Activated naive CD4-positive, alpha-beta T cell treated with anti-CD3 and anti-CD28 coated beads, Interleukin-2, amount 50 U/mL, for 72 hours (primary cell): ENCODE measurements around the gene RABL6. TPM values are rescaled to one million over a fixed set of nuclear protein-coding genes. Genes with fewer than 3 reads are reported as not detected.
"Not testable (repeated sequence)": the region's sequence is repeated elsewhere in the genome, so short reads cannot be mapped to it uniquely, and the experiment has no call there.

Source experiments
- ATAC-seq, 2 donors: fragments of 150-1000 bp; cut with Tn5 transposase; 2 replicates each; pipeline ENCODE4 v1.10.0; 2021; ENCODE audit warnings: mild to moderate bottlenecking in 2 of 2, moderate library complexity in 2 of 2
- DNase-seq, 2 donors: peaks; one replicate each; pipeline ENCODE4 v3.0.0; 2021 to 2022; ENCODE audit warnings: low spot score in 2 of 2
- H3K27ac Mint-ChIP-seq, 2 donors: one replicate each; pipeline ENCODE4 v1.8.0; 2022; ENCODE audit warnings: mild to moderate bottlenecking in 2 of 2, mixed read lengths in 2 of 2
- H3K36me3 Mint-ChIP-seq, 2 donors: one replicate each; pipeline ENCODE4 v1.8.0; 2022; ENCODE audit warnings: mixed read lengths in 2 of 2
- H3K9me3 Mint-ChIP-seq, 2 donors: one replicate each; pipeline ENCODE4 v1.8.0; 2022; ENCODE audit warnings: mixed read lengths in 2 of 2
- total RNA-seq, 2 donors: library from RNA; stranded (reverse); gene quantifications; one replicate each; pipeline ENCODE4 v1.2.3, GENCODE V29; 2022

The RABL6 gene
- total RNA-seq, 2 donors from 2014 or later: 79.3 to 101 TPM

GRCh38 chr9:136769710-136770191 lies 38.0 kb upstream of the RABL6 start:
- H3K27ac Mint-ChIP-seq: no peak overlapping the region
- peaks cover 8 to 12% of the 10 kb centered on the region in 2 donors for H3K36me3 Mint-ChIP-seq
- peaks cover 8 to 11% of the 10 kb centered on the region in 2 donors for H3K9me3 Mint-ChIP-seq
- peak; percentile 69 to 87 for ATAC-seq
- DNase-seq: peak in 1 of 2 donors; percentile 68

DNA sequence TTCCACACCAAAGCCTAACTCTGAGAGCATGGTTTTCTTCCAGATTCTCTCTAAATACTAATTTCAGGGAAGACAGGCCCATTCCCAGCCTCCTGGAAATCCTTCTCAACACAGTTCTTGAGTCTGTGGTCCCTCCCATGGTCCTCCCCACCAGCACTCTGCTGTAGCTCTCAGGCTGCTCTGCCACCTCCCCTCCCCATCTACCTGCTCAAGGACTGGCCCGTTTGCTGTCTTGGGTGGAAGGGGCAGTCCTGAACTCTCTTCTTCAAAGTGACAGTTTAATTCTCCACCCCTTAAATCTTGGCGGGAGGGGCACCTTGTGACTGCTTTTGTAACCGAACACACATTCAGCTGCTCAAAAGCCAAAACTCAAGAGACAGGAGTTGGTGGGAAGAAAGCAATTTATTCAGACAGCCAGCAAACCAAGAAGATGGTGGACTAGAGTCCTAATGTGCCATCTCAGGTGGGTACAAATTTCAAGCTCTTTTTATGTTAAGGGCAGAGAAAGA lies 35.8 kb upstream of the RABL6 start:
- Mint-ChIP-seq H3K9me3 (peaks cover 8 to 11% of the 10 kb centered on the region in 2 donors), H3K36me3 (peaks cover 8 to 12% of the 10 kb centered on the region in 2 donors), H3K27ac (no peak overlapping the region)
- DNase-seq (no peak), ATAC-seq (no peak)

DNA sequence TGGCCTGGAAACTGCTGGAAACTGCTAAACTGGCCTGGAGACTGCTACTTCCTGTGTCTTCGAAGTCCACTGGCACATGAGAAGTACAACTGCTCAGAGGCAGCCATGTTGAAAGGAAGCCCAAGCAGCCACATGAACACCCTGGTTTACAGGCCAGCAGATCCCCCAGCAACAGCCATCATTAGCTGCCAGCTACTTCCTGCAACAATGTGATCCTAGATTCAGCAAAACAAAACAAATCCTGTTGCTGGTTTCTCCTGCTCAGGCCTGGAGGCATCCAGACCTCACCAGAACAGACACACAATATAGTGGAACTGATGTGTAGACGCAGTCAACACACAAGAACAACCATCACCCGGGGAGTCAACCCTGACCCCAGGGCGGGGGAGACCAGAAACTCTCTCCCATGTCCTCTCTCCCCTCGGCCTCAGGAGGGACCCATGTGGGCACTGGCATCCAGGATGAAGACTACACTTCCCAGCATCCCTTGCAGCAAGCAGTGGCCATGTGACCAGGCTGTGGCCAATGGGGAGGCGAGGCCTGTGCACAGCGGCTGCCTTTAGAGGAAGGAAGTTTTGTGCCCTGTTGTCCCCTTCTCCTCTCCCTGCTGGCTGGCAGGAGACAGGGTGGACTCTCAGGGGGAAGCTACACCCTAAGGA lies 34.2 kb upstream of the RABL6 start:
- DNase-seq (peak in 1 of 2 donors; percentile 31), ATAC-seq (peak; percentile 63 to 77)
- Mint-ChIP-seq H3K27ac (peak overlapping the region in 1 of 2 donors; percentile 15), H3K36me3 (peaks cover 8 to 12% of the 10 kb centered on the region in 2 donors), H3K9me3 (peaks cover 8 to 11% of the 10 kb centered on the region in 2 donors)

- peaks cover 8 to 11% of the 10 kb centered on the region in 2 donors for H3K9me3 Mint-ChIP-seq
- no peak overlapping the region for H3K27ac Mint-ChIP-seq
- DNase-seq (no peak), ATAC-seq (no peak)
- H3K36me3 Mint-ChIP-seq: peaks cover 8 to 12% of the 10 kb centered on the region in 2 donors
Observed at GRCh38 chr9:136774416-136775045, 33.2 kb upstream of the RABL6 start.

- ATAC-seq (no peak), DNase-seq (no peak)
- peaks cover 8 to 11% of the 10 kb centered on the region in 2 donors for H3K9me3 Mint-ChIP-seq
- H3K27ac Mint-ChIP-seq: peak overlapping the region in 1 of 2 donors; percentile 49
- H3K36me3 Mint-ChIP-seq: peaks cover 8 to 12% of the 10 kb centered on the region in 2 donors
Observed at GRCh38 chr9:136775191-136775590, 32.6 kb upstream of the RABL6 start.

GRCh38 chr9:136776947-136777346 lies 30.8 kb upstream of the RABL6 start:
- H3K9me3 Mint-ChIP-seq: peaks cover 8 to 11% of the 10 kb centered on the region in 2 donors
- H3K36me3 Mint-ChIP-seq: peaks cover 8 to 12% of the 10 kb centered on the region in 2 donors
- H3K27ac Mint-ChIP-seq: no peak overlapping the region
- DNase-seq (no peak), ATAC-seq (no peak)

DNA sequence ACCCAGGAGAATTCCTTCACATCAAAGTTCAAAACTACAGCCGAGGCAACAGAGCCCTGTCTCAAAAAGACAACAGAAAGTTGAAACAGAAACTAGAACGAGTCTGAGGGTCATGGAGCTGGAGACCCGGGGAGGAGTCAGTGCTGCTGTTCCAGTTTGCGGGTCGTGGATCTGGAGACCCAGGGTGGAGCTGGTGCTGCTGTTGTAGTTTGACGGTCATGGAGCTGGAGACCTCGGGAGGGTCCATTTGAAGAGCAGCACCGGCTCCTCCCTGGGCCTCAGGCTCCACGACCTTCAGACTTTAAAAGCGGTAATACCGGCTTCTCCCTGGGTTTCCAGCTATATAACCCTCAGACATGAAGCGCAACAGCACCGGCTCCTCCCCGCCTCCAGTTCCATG lies 30.4 kb upstream of the RABL6 start:
- Mint-ChIP-seq H3K9me3 (peaks cover 8 to 11% of the 10 kb centered on the region in 2 donors), H3K36me3 (peaks cover 8 to 12% of the 10 kb centered on the region in 2 donors), H3K27ac (peak overlapping the region in 1 of 2 donors; percentile 35)
- ATAC-seq (no peak), DNase-seq (no peak)

GRCh38 chr9:136779808-136780207 lies 27.9 kb upstream of the RABL6 start:
- no peak for ATAC-seq
- Mint-ChIP-seq H3K27ac (peak overlapping the region in 1 of 2 donors; percentile 35), H3K9me3 (no peaks in the 10 kb centered on the region), H3K36me3 (no peaks in the 10 kb centered on the region)
- DNase-seq: no peak

DNA sequence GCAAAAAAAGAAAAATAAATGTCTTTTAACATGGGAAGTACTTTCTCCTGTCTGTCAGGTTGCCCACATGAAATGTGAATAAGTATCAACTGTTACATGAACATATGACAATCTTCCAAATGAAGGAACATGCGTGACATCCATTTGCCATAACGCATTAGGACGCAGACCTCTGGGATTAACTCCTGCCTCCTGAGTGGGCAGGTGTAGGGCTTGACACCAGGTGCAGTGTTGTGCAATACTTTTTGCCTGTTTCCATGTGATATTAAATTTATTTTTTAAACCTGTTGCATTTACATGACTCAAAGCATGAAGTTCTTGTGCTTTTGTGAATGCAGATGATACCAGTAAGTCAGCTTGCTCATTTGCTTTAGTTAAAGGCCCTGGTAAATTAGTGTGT lies 25.3 kb upstream of the RABL6 start:
- no peaks in the 10 kb centered on the region for H3K9me3 Mint-ChIP-seq
- no peaks in the 10 kb centered on the region for H3K36me3 Mint-ChIP-seq
- no peak for ATAC-seq

DNA sequence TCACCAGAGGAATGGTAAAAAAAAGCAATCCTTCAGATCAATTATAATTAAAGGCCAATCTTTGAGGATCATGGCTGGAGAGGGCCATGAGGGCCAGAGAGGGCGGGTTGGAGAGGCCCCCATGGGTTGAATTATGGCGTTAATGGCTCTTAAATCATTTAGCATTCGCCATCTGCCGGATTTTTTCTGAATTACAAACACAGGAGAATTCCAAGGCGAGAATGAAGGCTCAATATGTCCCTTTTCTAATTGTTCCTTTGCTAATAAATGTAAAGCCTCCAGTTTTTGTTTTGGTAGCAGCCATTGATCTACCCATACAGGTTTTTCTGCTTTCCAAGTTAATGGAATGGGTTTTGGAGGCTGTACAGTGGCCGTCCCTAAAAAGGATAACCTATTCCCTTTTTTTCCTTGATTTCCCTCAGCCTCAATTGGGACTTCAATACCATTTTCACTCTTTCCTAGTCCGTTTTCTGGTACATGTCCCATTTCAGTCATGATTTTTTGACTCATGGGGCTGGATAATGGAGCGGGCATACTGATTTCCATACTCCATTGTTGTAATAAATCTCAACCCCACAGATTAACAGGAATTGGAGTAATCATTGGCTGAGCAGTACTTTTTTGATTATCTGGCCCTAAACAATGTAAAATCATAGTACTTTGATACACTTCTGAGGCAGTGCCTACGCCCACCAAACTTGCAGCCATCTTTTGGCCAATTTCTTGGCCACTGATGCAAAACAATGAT lies 23.3 kb upstream of the RABL6 start:
- Mint-ChIP-seq H3K36me3 (no peaks in the 10 kb centered on the region), H3K9me3 (no peaks in the 10 kb centered on the region), H3K27ac (no peak overlapping the region)
- DNase-seq (peak in 1 of 2 donors; percentile 37), ATAC-seq (no peak)

More for the DNA sequence above, 25.3 kb upstream of the RABL6 start:
- DNase-seq: no peak
- no peak overlapping the region for H3K27ac Mint-ChIP-seq

DNA sequence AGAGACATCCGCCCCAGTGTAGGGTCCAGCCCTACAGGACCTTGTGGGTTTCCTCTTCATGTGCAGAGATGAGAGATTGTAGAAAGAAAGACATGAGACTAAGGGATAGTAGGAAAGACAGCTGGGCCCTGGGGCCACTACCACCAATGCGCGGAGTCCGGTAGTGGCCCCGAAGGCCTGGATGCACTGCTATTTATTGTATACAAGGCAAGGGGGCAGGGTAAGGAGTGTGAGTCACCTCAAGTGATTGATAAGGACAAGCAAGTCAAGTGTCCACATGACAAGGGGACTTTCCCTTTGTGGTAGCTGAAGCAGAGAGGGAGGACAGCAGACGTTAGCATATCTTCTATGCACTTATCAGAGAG lies 22.8 kb upstream of the RABL6 start:
- ATAC-seq: no peak

GRCh38 chr9:136785565-136786355 lies 22.0 kb upstream of the RABL6 start:
- not testable (repeated sequence) for DNase-seq, H3K27ac Mint-ChIP-seq, H3K36me3 Mint-ChIP-seq, H3K9me3 Mint-ChIP-seq, ATAC-seq

More for the DNA sequence above, 22.8 kb upstream of the RABL6 start:
- DNase-seq: no peak
- no peaks in the 10 kb centered on the region for H3K9me3 Mint-ChIP-seq
- H3K27ac Mint-ChIP-seq: no peak overlapping the region
- no peaks in the 10 kb centered on the region for H3K36me3 Mint-ChIP-seq

DNA sequence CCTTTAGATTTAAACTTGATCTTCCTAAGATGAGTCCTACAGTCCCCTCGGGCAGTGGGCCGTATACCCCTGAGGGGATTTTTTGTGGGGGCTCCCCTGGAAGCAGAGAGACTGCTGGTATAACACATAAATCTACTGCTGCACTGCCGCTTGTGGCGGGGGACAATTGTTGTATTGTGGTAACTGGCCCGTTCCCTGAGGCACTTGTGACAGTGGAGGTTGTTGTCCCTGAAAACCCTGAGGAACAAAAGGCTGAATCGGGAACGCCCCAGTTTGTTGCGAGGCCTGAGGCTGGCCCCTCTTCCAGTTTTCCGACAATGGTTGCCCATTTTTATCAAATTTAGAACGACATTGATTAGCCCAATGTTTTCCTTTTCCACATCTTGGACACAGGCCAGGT lies 21.3 kb upstream of the RABL6 start:
- H3K27ac Mint-ChIP-seq: no peak overlapping the region
- no peaks in the 10 kb centered on the region for H3K9me3 Mint-ChIP-seq
- ATAC-seq (no peak), DNase-seq (no peak)
- H3K36me3 Mint-ChIP-seq: no peaks in the 10 kb centered on the region

DNA sequence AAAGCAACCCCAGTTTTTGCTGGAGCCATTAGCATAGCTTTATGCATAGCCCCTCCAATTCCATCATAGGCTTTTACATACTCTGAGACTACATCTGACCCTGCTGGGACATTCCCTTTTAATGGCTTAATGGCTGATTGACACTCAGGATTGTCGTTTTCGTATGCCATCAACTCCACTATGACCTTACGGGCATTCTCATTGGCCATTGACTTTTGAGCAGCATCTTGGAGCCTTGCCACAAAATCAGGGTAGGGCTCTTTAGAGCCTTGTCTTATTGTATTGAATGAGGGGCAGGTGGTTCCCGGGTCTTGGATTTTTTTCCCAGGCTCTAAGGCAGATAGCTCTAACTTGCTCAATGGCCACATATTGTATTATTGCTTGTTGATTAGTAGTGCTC lies 20.8 kb upstream of the RABL6 start:
- H3K36me3 Mint-ChIP-seq, H3K27ac Mint-ChIP-seq, H3K9me3 Mint-ChIP-seq, DNase-seq, ATAC-seq: not testable (repeated sequence)

- Mint-ChIP-seq H3K9me3 (no peaks in the 10 kb centered on the region), H3K27ac (peak overlapping the region in 1 of 2 donors; percentile 10), H3K36me3 (no peaks in the 10 kb centered on the region)
- DNase-seq (peak; percentile 80 to 81), ATAC-seq (peak in 1 of 2 donors; percentile 19)
Observed at GRCh38 chr9:136787690-136788400, 19.9 kb upstream of the RABL6 start.
